Stimulated activated CD4-positive, alpha-beta T cell treated with anti-CD3 and anti-CD28 coated beads, TNF-alpha, amount 100 ng/mL, for 4 hours (primary cell): ENCODE results near the gene TAF1B.

Source experiments
- DNase-seq, 3 experiments: peaks; one replicate each; pipeline ENCODE4 v3.0.0-alpha.2; 2020; ENCODE audit warnings: low read depth in 3 of 3

TAF1B gene

GRCh38 chr2:9807555-9808305 is 35.5 kb upstream of the TAF1B start:
- no peak for DNase-seq

GRCh38 chr2:9808334-9809063 is 34.8 kb upstream of the TAF1B start:
- DNase-seq, result no peak

- DNase-seq, result no peak
These were observed 34.3 kb upstream of the TAF1B start for GRCh38 chr2:9809064-9809356.

- DNase-seq, result no peak
These were observed 33.7 kb upstream of the TAF1B start for GRCh38 chr2:9809448-9810088.

- DNase-seq, result no peak
These were observed 32.1 kb upstream of the TAF1B start for GRCh38 chr2:9811216-9811615.

GRCh38 chr2:9811679-9812511 is 31.4 kb upstream of the TAF1B start:
- no peak for DNase-seq

GRCh38 chr2:9812945-9813311 is 30.3 kb upstream of the TAF1B start:
- no peak for DNase-seq

- peak; percentile 41 to 55 (median 43) for DNase-seq
These were observed 29.8 kb upstream of the TAF1B start for GRCh38 chr2:9813312-9814128.

GRCh38 chr2:9814129-9814868 is 29.0 kb upstream of the TAF1B start:
- no peak for DNase-seq

GRCh38 chr2:9815076-9815475 is 28.2 kb upstream of the TAF1B start:
- no peak for DNase-seq

GRCh38 chr2:9815844-9816279 is 27.4 kb upstream of the TAF1B start:
- DNase-seq, result no peak

- DNase-seq, result no peak
These were observed 25.2 kb upstream of the TAF1B start for GRCh38 chr2:9818097-9818496.

- DNase-seq, result no peak
These were observed 23.7 kb upstream of the TAF1B start for GRCh38 chr2:9819551-9819950.

GRCh38 chr2:9820020-9820973 is 23.0 kb upstream of the TAF1B start:
- no peak for DNase-seq

GRCh38 chr2:9821805-9822445 is 21.3 kb upstream of the TAF1B start:
- no peak for DNase-seq

GRCh38 chr2:9824441-9824840 is 18.8 kb upstream of the TAF1B start:
- no peak for DNase-seq

GRCh38 chr2:9824956-9825720 is 18.1 kb upstream of the TAF1B start:
- DNase-seq, result no peak

GRCh38 chr2:9826208-9826607 is 17.1 kb upstream of the TAF1B start:
- DNase-seq, result no peak
